GM18498 (cell line): ENCODE results near the gene AFAP1L1.
"Not testable (repeated sequence)": the region's sequence is repeated elsewhere in the genome, so short reads cannot be mapped to it uniquely, and the experiment has no call there.

ENCODE experiments used
- ATAC-seq: cut with Tn5 transposase; IDR thresholded peaks from one replicate; pipeline ENCODE4 v1.9.1; 2021; ENCODE audit warnings: mild to moderate bottlenecking, moderate library complexity; ENCODE audit not compliant: unreplicated experiment

AFAP1L1 gene

GRCh38 chr5:149386166-149386565 is 114.5 kb downstream of the AFAP1L1 start:
- no peak for ATAC-seq

GRCh38 chr5:149387081-149387631 is 115.5 kb downstream of the AFAP1L1 start:
- no peak for ATAC-seq

DNA sequence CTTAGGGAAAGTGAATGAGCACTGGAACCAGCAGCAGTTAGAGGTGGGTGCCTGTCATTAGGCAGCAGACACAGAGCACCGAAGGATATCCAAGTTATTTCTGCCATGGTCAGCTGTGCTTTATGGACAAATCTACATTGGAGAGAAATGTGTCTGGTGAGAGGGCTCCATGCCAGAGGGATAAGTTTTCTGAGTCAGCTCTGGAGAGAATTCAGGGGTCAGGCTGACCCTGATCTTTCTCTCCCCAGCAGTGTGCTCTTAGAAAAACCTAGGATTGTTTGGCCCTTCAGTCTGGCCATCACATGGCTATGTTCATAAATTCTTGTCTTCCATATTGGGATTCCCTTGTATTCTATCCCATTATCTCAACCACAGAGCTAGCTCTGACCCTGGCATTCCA is 116.3 kb downstream of the AFAP1L1 start:
- no peak for ATAC-seq

DNA sequence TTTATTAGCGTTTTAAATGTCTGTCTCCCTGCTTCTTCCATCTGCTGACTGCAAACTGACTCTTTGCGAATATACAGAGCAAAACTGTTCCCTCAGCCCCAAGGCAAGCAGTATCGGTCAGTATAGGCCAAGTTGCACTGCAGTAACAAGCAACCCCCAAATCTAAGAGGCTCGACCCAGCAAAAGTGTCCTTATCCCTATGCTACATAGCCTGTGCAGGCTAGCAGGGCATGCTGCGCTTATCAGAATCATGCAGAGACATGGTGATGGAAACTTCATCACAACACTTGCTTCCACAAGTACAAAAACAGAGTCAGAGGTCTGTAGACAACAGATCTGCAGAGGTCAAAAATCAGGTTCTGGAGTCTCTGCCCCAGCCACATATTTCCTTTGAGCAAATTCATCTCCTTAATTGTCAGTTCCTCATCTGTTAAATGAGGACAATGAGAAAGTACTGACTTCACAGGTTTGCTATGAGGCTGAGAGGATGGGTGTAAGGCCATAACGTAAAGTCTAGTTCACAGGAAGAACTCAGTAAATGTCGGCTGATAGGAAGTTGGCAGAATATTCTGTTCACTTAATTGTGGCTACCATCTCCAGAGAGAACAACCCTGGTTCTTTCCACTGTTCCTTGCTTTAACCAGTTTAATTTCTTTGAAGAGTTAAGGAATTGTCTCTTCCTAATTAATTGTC is 117.0 kb downstream of the AFAP1L1 start:
- no peak for ATAC-seq

GRCh38 chr5:149389552-149390495 is 118.2 kb downstream of the AFAP1L1 start:
- no peak for ATAC-seq

GRCh38 chr5:149391076-149391475 is 119.4 kb downstream of the AFAP1L1 start:
- not testable (repeated sequence) for ATAC-seq
